HCT116 (cell line): ENCODE results near the gene PTPRO. TPM values are rescaled to one million over a fixed set of nuclear protein-coding genes. Genes with fewer than 3 reads are reported as not detected.

ENCODE experiments used
- ATAC-seq: fragments of 200-7000 bp; cut with Tn5 transposase; 2 replicates; pipeline ENCODE4 v1.9.1; 2020; ENCODE audit warnings: mild to moderate bottlenecking, moderate library complexity
- BruUV-seq: library from RNA; stranded (reverse); fragments of 400-500 nt; replicated peaks from 2 replicates; lab custom pipeline; 2021; lab: Mats Ljungman, UMichigan
- CTCF ChIA-PET: fragments of 300-600 bp; sonication (Branson Sonifier 250); formaldehyde crosslinking; loops from one replicate; lab custom pipeline; 2021; ENCODE audit warnings: antibody characterized with exemption; lab: Charles Lee
- POLR2A ChIA-PET: fragments of 300-600, 350-600 bp; sonication (Branson Sonifier 250); formaldehyde crosslinking; loops from one replicate; lab custom pipeline; 2021; ENCODE audit warnings: antibody characterized with exemption; lab: Charles Lee
- RAD21 ChIA-PET, 2 experiments: fragments of 300-600 bp; sonication (Branson Sonifier 250); formaldehyde crosslinking; loops; one replicate each; lab custom pipeline; 2023; ENCODE audit warnings: low total read pairs in 2 of 2; ENCODE audit not compliant: uncharacterized antibody in 2 of 2, unreplicated experiment in 2 of 2, low non-redundant PET in 1 of 2; lab: Charles Lee
- DNase-seq: peaks from one replicate; pipeline ENCODE4 v3.0.0-alpha.2; 2010; ENCODE audit warnings: low read depth, low spot score
- H2AFZ ChIP-seq: fragments of 200-600 bp; shearing (Covaris generic), sonication (generic); 2 replicates; pipeline ENCODE4 v1.6.1; 2017; ENCODE audit warnings: low read depth, mixed run types, mixed read lengths, antibody characterized with exemption, low read length; ENCODE audit not compliant: poor library complexity, severe bottlenecking
- H3K27ac ChIP-seq: 2 replicates; pipeline ENCODE4 v1.5.1; 2012; ENCODE audit warnings: low read depth, low read length
- H3K27me3 ChIP-seq: fragments of 200-600 bp; sonication (generic); 2 replicates; pipeline ENCODE4 v1.6.1; 2016; ENCODE audit warnings: mixed run types, low read length, mixed read lengths; ENCODE audit not compliant: insufficient read depth
- H3K36me3 ChIP-seq, 2 experiments: fragments of 200-500 bp in 1 of 2; fragments of 200-600 bp in 1 of 2; sonication (Bioruptor generic) in 1 of 2; sonication (generic) in 1 of 2; 2 replicates each; pipeline versions ENCODE4 v1.5.1 to v1.6.1; 2014 to 2016; ENCODE audit warnings: low read length in 2 of 2, inconsistent platforms in 1 of 2, mixed read lengths in 1 of 2, mixed run types in 1 of 2; ENCODE audit not compliant: insufficient read depth in 2 of 2, control insufficient read depth in 1 of 2
- H3K4me1 ChIP-seq, 2 experiments: fragments of 200-600 bp in 1 of 2; sonication (generic) in 1 of 2; 2 replicates each; pipeline versions ENCODE4 v1.5.1 to v1.6.1; 2012 to 2017; ENCODE audit warnings: low read length in 2 of 2, inconsistent platforms in 1 of 2, mild to moderate bottlenecking in 1 of 2, mixed read lengths in 1 of 2, mixed run types in 1 of 2, moderate library complexity in 1 of 2; ENCODE audit not compliant: insufficient read depth in 2 of 2, control insufficient read depth in 1 of 2
- H3K4me2 ChIP-seq: fragments of 200-600 bp; sonication (generic); 2 replicates; pipeline ENCODE4 v1.6.1; 2017; ENCODE audit warnings: mixed run types, low read length, mixed read lengths
- H3K4me3 ChIP-seq, 2 experiments: fragments of 200-600 bp in 1 of 2; sonication (generic) in 1 of 2; replicated peaks in 1 of 2; 2 replicates each; pipeline ENCODE4 v1.5.1; 2011 to 2016; ENCODE audit warnings: low read length in 2 of 2, control low read depth in 1 of 2, low read depth in 1 of 2, mild to moderate bottlenecking in 1 of 2, mixed read lengths in 1 of 2, mixed run types in 1 of 2
- H3K79me2 ChIP-seq: fragments of 200-600 bp; sonication (generic); 2 replicates; pipeline ENCODE4 v1.6.1; 2017; ENCODE audit warnings: mild to moderate bottlenecking, mixed run types, low read length, moderate library complexity, mixed read lengths; ENCODE audit not compliant: insufficient read depth
- H3K9ac ChIP-seq: fragments of 200-600 bp; sonication (generic); 2 replicates; pipeline ENCODE4 v1.6.1; 2016; ENCODE audit warnings: low read length, mixed read lengths
- H3K9me2 ChIP-seq: fragments of 200-600 bp; sonication (generic), shearing (Covaris generic); 2 replicates; pipeline ENCODE4 v1.6.1; 2017; ENCODE audit warnings: mixed run types, mild to moderate bottlenecking, moderate library complexity; ENCODE audit not compliant: insufficient read depth
- H3K9me3 ChIP-seq, 2 experiments: fragments of 200-500 bp in 1 of 2; fragments of 200-600 bp in 1 of 2; sonication (Bioruptor generic) in 1 of 2; sonication (generic) in 1 of 2; 2 replicates each; pipeline ENCODE4 v1.6.1; 2014 to 2017; ENCODE audit warnings: low read length in 2 of 2, mixed read lengths in 2 of 2, inconsistent platforms in 1 of 2, low read depth in 1 of 2, mild to moderate bottlenecking in 1 of 2, mixed run types in 1 of 2, moderate library complexity in 1 of 2; ENCODE audit not compliant: control insufficient read depth in 1 of 2, insufficient read depth in 1 of 2
- H4K20me1 ChIP-seq: fragments of 200-600 bp; sonication (generic), shearing (Covaris generic); 2 replicates; pipeline ENCODE4 v1.6.1; 2017; ENCODE audit warnings: mixed run types, mild to moderate bottlenecking, moderate library complexity; ENCODE audit not compliant: insufficient read depth
- CTCF ChIP-seq, 3 experiments: fragments of 200-600 bp in 1 of 3; sonication (generic) in 1 of 3; IDR thresholded peaks in 2 of 3; conservative IDR thresholded peaks in 1 of 3; 2 replicates each; pipeline ENCODE4 v1.5.1; 2012 to 2017; ENCODE audit warnings: low read depth in 2 of 3, low read length in 2 of 3, antibody characterized with exemption in 1 of 3, borderline replicate concordance in 1 of 3, control low read depth in 1 of 3, mild to moderate bottlenecking in 1 of 3, mixed read lengths in 1 of 3, mixed run types in 1 of 3, moderate library complexity in 1 of 3; ENCODE audit not compliant: insufficient read depth in 1 of 3
- EZH2 ChIP-seq: fragments of 200-600 bp; sonication (generic); IDR thresholded peaks from 2 replicates; pipeline ENCODE4 v1.6.1; 2017; ENCODE audit warnings: antibody characterized with exemption, mixed run types
- FOSL1 ChIP-seq: IDR thresholded peaks from 2 replicates; pipeline ENCODE4 v1.6.1; 2012; ENCODE audit warnings: low read depth
- POLR2A ChIP-seq: IDR thresholded peaks from 2 replicates; pipeline ENCODE4 v1.7.0; 2011; ENCODE audit warnings: borderline replicate concordance; ENCODE audit not compliant: insufficient read depth, insufficient read length; ENCODE audit errors: extremely low read depth
- SIN3A ChIP-seq: IDR thresholded peaks from 2 replicates; pipeline ENCODE4 v1.6.1; 2012; ENCODE audit warnings: low read depth
- SP1 ChIP-seq: IDR thresholded peaks from 2 replicates; pipeline ENCODE4 v1.6.1; 2012; ENCODE audit warnings: low read depth
- ZBTB33 ChIP-seq: IDR thresholded peaks from 2 replicates; pipeline ENCODE4 v1.6.1; 2011; ENCODE audit warnings: mild to moderate bottlenecking, low read length, moderate library complexity; ENCODE audit not compliant: insufficient replicate concordance; ENCODE audit errors: extremely low read depth
- ZNF274 ChIP-seq: fragments of 200-500 bp; sonication (Bioruptor generic); IDR thresholded peaks from 2 replicates; pipeline ENCODE4 v1.6.1; 2014; ENCODE audit warnings: mild to moderate bottlenecking, low read depth, low read length, inconsistent platforms
- intact Hi-C: fragments of 100-400 bp; cut with micrococcal nuclease; formaldehyde crosslinking; loops from 2 replicates; pipeline ENCODE4 v1.10.0; 2022
- total RNA-seq: library from RNA; stranded (reverse); gene quantifications from one replicate; pipeline ENCODE4 v1.2.1, GENCODE V29; 2021; ENCODE audit not compliant: unreplicated experiment

Gene PTPRO
- total RNA-seq, 1 experiment from 2014 or later: not detected

- Histone ChIP-seq H3K36me3 (no peaks in the 10 kb centered on the region), H3K27me3 (peaks cover 6% of the 10 kb centered on the region; the same call in 1 of the 2 replicates), H3K79me2 (no peaks in the 10 kb centered on the region), H3K9me3 (no peaks in the 10 kb centered on the region), H3K27ac (no peak overlapping the region), H3K4me3 (no peak overlapping the region), H2AFZ (no peak overlapping the region), H3K4me2 (no peak overlapping the region), H3K9ac (no peak overlapping the region), H3K9me2 (no peaks in the 10 kb centered on the region), H3K4me1 (no peaks in the 10 kb centered on the region), H4K20me1 (no peaks in the 10 kb centered on the region)
- BruUV-seq: no TSS peak
- ChIA-PET CTCF (no interaction called here), RAD21 (no interaction called here), POLR2A (no interaction called here)
- ATAC-seq (no peak), DNase-seq (no peak)
- no peak for TF ChIP-seq SIN3A
- TF ChIP-seq SP1: no peak
- no peak for TF ChIP-seq FOSL1
- no peak for TF ChIP-seq POLR2A
- TF ChIP-seq ZNF274: no peak
- TF ChIP-seq EZH2: no peak
- intact Hi-C loops: no loop called here
These were observed 120.7 kb downstream of the PTPRO start for GRCh38 chr12:15443050-15443449.

GRCh38 chr12:15443611-15444010 lies 121.3 kb downstream of the PTPRO start:
- H3K9me3 ChIP-seq: no peaks in the 10 kb centered on the region
- H3K36me3 ChIP-seq: no peaks in the 10 kb centered on the region
- H3K9me2 ChIP-seq: no peaks in the 10 kb centered on the region
- H3K4me1 ChIP-seq: no peaks in the 10 kb centered on the region
- ATAC-seq (no peak), DNase-seq (no peak)
- no peaks in the 10 kb centered on the region for H3K79me2 ChIP-seq
- no peak overlapping the region for H3K4me3 ChIP-seq
- RAD21 ChIA-PET: no interaction called here
- H3K27me3 ChIP-seq: peaks cover 6% of the 10 kb centered on the region; the same call in 1 of the 2 replicates
- intact Hi-C loops: no loop called here
- H3K4me2 ChIP-seq: no peak overlapping the region
- POLR2A ChIA-PET: no interaction called here
- TF ChIP-seq ZBTB33 (no peak), SP1 (no peak), CTCF (IDR thresholded peaks at IDR 0.05 in 2 of 3, conservative IDR thresholded peaks at IDR 0.05 in 1 of 3; ENCODE audit: borderline replicate concordance in 1 of 3, insufficient read depth in 1 of 3, low read depth in 2 of 3, low read length in 2 of 3) (no peak)
- CTCF ChIA-PET: no interaction called here
- no peak overlapping the region for H3K27ac ChIP-seq
- BruUV-seq: no TSS peak
- no peak overlapping the region for H2AFZ ChIP-seq
- no peak overlapping the region for H3K9ac ChIP-seq
- H4K20me1 ChIP-seq: no peaks in the 10 kb centered on the region
